DOHH2 (cell line): ENCODE data around the gene ITPK1.

Source experiments
- EZH2phosphoT487 ChIP-seq: fragments of 200-600 bp; sonication (generic); IDR thresholded peaks from 2 replicates; pipeline ENCODE4 v1.6.1; 2017; ENCODE audit warnings: borderline replicate concordance, mild to moderate bottlenecking, antibody characterized with exemption, low read length, moderate library complexity, mixed read lengths
- TF ChIP-seq, protein P1 (sequence below): fragments of 200-600 bp; sonication (generic); IDR thresholded peaks from one replicate; pipeline ENCODE4 v1.5.1; 2014; ENCODE audit warnings: antibody characterized with exemption, mild to moderate bottlenecking, low read depth, low read length; ENCODE audit not compliant: poor library complexity, severe bottlenecking

DNA sequence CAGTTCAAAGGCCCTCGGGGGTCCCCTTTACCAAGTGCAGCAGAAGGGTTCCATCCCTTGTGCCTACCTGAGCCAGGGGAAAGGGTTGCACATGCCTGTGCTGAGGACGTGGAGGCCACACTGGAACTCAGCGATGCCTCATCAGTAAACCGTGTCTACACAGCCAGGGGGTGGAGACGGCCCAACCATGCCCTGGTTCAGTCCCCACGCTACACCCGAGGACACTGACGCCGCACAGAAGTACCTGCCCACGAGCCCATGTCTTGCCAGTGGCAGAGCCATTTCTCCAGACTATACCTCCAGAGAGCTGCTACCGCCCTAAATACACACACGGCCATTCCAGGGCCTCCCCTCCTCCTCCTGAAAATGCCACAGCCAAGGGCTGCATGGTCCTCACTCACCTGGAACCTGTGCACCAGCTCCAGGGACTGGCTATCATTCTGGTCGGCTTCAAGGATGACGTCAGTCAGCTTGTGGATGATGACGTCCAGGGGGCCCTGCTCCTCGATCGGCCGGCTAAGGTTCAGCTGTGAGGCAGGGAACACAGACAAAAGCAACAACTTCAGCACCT is 99.4 kb downstream of the ITPK1 start:
- TF ChIP-seq, protein P1, sequence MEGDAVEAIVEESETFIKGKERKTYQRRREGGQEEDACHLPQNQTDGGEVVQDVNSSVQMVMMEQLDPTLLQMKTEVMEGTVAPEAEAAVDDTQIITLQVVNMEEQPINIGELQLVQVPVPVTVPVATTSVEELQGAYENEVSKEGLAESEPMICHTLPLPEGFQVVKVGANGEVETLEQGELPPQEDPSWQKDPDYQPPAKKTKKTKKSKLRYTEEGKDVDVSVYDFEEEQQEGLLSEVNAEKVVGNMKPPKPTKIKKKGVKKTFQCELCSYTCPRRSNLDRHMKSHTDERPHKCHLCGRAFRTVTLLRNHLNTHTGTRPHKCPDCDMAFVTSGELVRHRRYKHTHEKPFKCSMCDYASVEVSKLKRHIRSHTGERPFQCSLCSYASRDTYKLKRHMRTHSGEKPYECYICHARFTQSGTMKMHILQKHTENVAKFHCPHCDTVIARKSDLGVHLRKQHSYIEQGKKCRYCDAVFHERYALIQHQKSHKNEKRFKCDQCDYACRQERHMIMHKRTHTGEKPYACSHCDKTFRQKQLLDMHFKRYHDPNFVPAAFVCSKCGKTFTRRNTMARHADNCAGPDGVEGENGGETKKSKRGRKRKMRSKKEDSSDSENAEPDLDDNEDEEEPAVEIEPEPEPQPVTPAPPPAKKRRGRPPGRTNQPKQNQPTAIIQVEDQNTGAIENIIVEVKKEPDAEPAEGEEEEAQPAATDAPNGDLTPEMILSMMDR, result no peak
- no peak for TF ChIP-seq EZH2phosphoT487
